OCI-LY7 (cell line): ENCODE results near the gene IFNL2. TPM values are rescaled to one million over a fixed set of nuclear protein-coding genes. Genes with fewer than 3 reads are reported as not detected.
"Not testable (repeated sequence)": the region's sequence is repeated elsewhere in the genome, so short reads cannot be mapped to it uniquely, and the experiment has no call there.

Experiments
- BruUV-seq: library from RNA; stranded (reverse); fragments of 400-500 nt; replicated peaks from 2 replicates; lab custom pipeline; 2021; lab: Mats Ljungman, UMichigan
- CTCF ChIA-PET: fragments of 300-600 bp; sonication (Branson Sonifier 250); formaldehyde crosslinking; loops from one replicate; lab custom pipeline; 2022; ENCODE audit warnings: antibody characterized with exemption; ENCODE audit not compliant: unreplicated experiment; lab: Charles Lee
- POLR2A ChIA-PET: fragments of 300-600 bp; sonication (Branson Sonifier 250); formaldehyde crosslinking; loops from one replicate; lab custom pipeline; 2022; ENCODE audit warnings: antibody characterized with exemption; lab: Charles Lee
- DNase-seq: peaks from one replicate; pipeline ENCODE4 v3.0.0-alpha.2; 2015; ENCODE audit warnings: low spot score
- H2AFZ ChIP-seq: fragments of 200-600 bp; sonication (generic), shearing (Covaris generic); 2 replicates; pipeline ENCODE4 v1.6.1; 2014; ENCODE audit warnings: mild to moderate bottlenecking, antibody characterized with exemption, low read length, moderate library complexity
- H3K27ac ChIP-seq: fragments of 200-600 bp; sonication (generic); 2 replicates; pipeline ENCODE4 v1.5.1; 2014; ENCODE audit warnings: mixed run types, low read depth, mild to moderate bottlenecking, moderate library complexity, low read length, inconsistent platforms; ENCODE audit not compliant: poor library complexity, severe bottlenecking
- H3K36me3 ChIP-seq: fragments of 200-600 bp; sonication (generic); 2 replicates; pipeline ENCODE4 v1.6.1; 2014; ENCODE audit warnings: mild to moderate bottlenecking, antibody characterized with exemption, low read length, moderate library complexity, mixed read lengths; ENCODE audit not compliant: insufficient read depth
- H3K4me1 ChIP-seq: fragments of 200-600 bp; sonication (generic); 2 replicates; pipeline ENCODE4 v1.5.1; 2014; ENCODE audit warnings: mild to moderate bottlenecking, low read length; ENCODE audit not compliant: insufficient read depth, poor library complexity, severe bottlenecking
- H3K4me2 ChIP-seq: fragments of 200-600 bp; sonication (generic); 2 replicates; pipeline ENCODE4 v1.6.1; 2014; ENCODE audit warnings: mild to moderate bottlenecking, low read length
- H3K4me3 ChIP-seq: fragments of 200-600 bp; sonication (generic); 2 replicates; pipeline ENCODE4 v1.5.1; 2014; ENCODE audit warnings: mild to moderate bottlenecking, low read depth, low read length; ENCODE audit not compliant: poor library complexity, severe bottlenecking
- H3K79me2 ChIP-seq: fragments of 200-600 bp; sonication (generic); 2 replicates; pipeline ENCODE4 v1.6.1; 2016; ENCODE audit warnings: low read depth, mild to moderate bottlenecking, low read length, moderate library complexity, mixed read lengths; ENCODE audit not compliant: insufficient read depth
- H3K9me2 ChIP-seq: fragments of 200-600 bp; sonication (generic); 2 replicates; pipeline ENCODE4 v1.6.1; 2016; ENCODE audit warnings: mild to moderate bottlenecking, low read length, mixed read lengths; ENCODE audit not compliant: insufficient read depth
- H3K9me3 ChIP-seq: fragments of 200-600 bp; sonication (generic); 2 replicates; pipeline ENCODE4 v1.6.1; 2014; ENCODE audit warnings: mild to moderate bottlenecking, mixed run types, low read length, mixed read lengths
- H4K20me1 ChIP-seq: fragments of 200-600 bp; sonication (generic); 2 replicates; pipeline ENCODE4 v1.6.1; 2014; ENCODE audit warnings: mild to moderate bottlenecking, antibody characterized with exemption, low read length, moderate library complexity, mixed read lengths; ENCODE audit not compliant: insufficient read depth
- CTCF ChIP-seq: fragments of 200-600 bp; sonication (generic); conservative IDR thresholded peaks from 2 replicates; pipeline ENCODE4 v1.5.1; 2014; ENCODE audit warnings: mild to moderate bottlenecking, antibody characterized with exemption, low read length, moderate library complexity, mixed read lengths
- EZH2phosphoT487 ChIP-seq: fragments of 200-600 bp; sonication (generic); IDR thresholded peaks from 2 replicates; pipeline ENCODE4 v1.6.1; 2018; ENCODE audit warnings: low read depth, borderline replicate concordance, mild to moderate bottlenecking, mixed run types, antibody characterized with exemption, low read length, moderate library complexity, mixed read lengths
- intact Hi-C: fragments of 100-400 bp; cut with micrococcal nuclease; formaldehyde crosslinking; loops from one replicate; pipeline ENCODE4 v1.10.0; 2022; ENCODE audit not compliant: unreplicated experiment
- total RNA-seq, 2 experiments: library from RNA; depleted of rRNA in 1 of 2; stranded (reverse); fragments of >200 nt in 1 of 2; shearing (Covaris generic) in 1 of 2; gene quantifications; 2 replicates each; pipeline ENCODE4 v1.2.3, GENCODE V29; 2014 to 2022

IFNL2 gene
- total RNA-seq, 2 experiments from 2014 or later: not detected

DNA sequence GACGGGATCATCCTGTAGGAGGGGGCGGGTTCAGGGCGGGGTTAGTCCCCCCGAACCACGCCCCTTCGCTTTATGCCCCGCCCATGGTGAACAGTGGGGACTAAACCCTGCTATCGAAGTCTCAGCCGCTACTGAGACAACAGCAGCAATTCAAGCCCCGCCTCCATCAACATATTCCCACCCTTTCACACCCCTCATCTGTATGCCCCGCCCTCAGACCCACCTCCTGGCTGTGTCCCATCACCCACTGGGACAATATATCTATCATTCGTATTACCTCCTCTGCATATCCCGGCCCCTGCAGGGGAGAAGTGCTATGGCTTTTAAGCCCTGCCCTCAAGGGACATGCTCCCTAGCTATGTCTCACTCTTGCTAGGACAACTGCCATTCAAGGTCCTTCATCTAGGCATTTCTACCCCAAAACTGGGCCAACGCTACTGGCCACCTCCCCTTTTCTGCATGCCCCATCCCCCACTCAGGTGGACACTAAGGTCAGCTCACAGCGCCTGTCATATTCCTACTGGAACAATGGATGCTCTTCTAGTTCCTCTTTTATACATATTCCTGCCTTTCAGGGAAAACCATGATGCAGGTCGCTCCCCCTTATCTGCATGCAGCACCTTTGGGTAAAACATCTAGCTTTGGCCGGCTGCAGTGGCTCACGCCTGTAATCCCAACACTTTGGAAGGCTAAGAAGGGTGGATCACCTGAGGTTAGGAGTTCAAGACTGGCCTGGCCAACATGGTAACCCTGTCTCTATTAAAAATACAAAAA, 40.5 kb downstream of the IFNL2 start:
- intact Hi-C loops: no loop called here
- DNase-seq: no peak
- Histone ChIP-seq H3K27ac (no peak overlapping the region), H3K36me3 (no peaks in the 10 kb centered on the region), H3K4me3 (no peak overlapping the region), H3K9me3 (no peaks in the 10 kb centered on the region), H3K4me1 (no peaks in the 10 kb centered on the region), H3K9me2 (no peaks in the 10 kb centered on the region), H2AFZ (no peak overlapping the region), H3K4me2 (no peak overlapping the region), H3K79me2 (no peaks in the 10 kb centered on the region), H4K20me1 (no peaks in the 10 kb centered on the region)
- TF ChIP-seq CTCF (no peak), EZH2phosphoT487 (no peak)
- no TSS peak for BruUV-seq
- POLR2A ChIA-PET: interaction anchor here (1.1 kb wide), 1 partner anchor 47 kb away, joined by 3 read pairs; no protein-coding TSS in a partner anchor
- CTCF ChIA-PET: no interaction called here

GRCh38 chr19:39309305-39309670, 41.1 kb downstream of the IFNL2 start:
- H3K27ac ChIP-seq, H3K4me2 ChIP-seq, H3K4me3 ChIP-seq, H3K9me2 ChIP-seq, H2AFZ ChIP-seq, H3K79me2 ChIP-seq, CTCF ChIA-PET, H3K9me3 ChIP-seq, H3K36me3 ChIP-seq, H4K20me1 ChIP-seq, BruUV-seq, H3K4me1 ChIP-seq, intact Hi-C loops, DNase-seq: not testable (repeated sequence)
- POLR2A ChIA-PET: interaction anchor here (1.1 kb wide), 1 partner anchor 46 kb away, joined by 3 read pairs; no protein-coding TSS in a partner anchor

- H3K4me2 ChIP-seq: no peak overlapping the region
- no peak for DNase-seq
- no peaks in the 10 kb centered on the region for H3K79me2 ChIP-seq
- no peaks in the 10 kb centered on the region for H3K4me1 ChIP-seq
- H3K9me3 ChIP-seq: no peaks in the 10 kb centered on the region
- no TSS peak for BruUV-seq
- TF ChIP-seq CTCF (no peak), EZH2phosphoT487 (no peak)
- ChIA-PET POLR2A (no interaction called here), CTCF (interaction anchor here (0.6 kb wide), 1 partner anchor 213 kb away, joined by 3 read pairs; no protein-coding TSS in a partner anchor)
- no peaks in the 10 kb centered on the region for H4K20me1 ChIP-seq
- intact Hi-C loops: no loop called here
- no peak overlapping the region for H2AFZ ChIP-seq
- no peaks in the 10 kb centered on the region for H3K36me3 ChIP-seq
- H3K27ac ChIP-seq: no peak overlapping the region
- no peaks in the 10 kb centered on the region for H3K9me2 ChIP-seq
- no peak overlapping the region for H3K4me3 ChIP-seq
Measured at GRCh38 chr19:39310558-39311311, 42.5 kb downstream of the IFNL2 start.
